HEK293T (cell line): ENCODE results near the gene CCSER1.

ENCODE experiments used
- CTCF ChIA-PET: fragments of 350-600 bp; formaldehyde crosslinking; extraction: SDS; loops from one replicate; lab custom pipeline; 2021; ENCODE audit warnings: antibody characterized with exemption, inconsistent platforms; lab: Yijun Ruan, JAX
- POLR2A ChIA-PET: fragments of 350-600 bp; formaldehyde crosslinking; extraction: SDS; loops from one replicate; lab custom pipeline; 2020; ENCODE audit warnings: antibody characterized with exemption, inconsistent platforms; lab: Yijun Ruan, JAX
- DNase-seq: peaks from one replicate; pipeline ENCODE4 v3.0.0; 2012; ENCODE audit warnings: mixed read lengths; ENCODE audit errors: extremely low spot score
- ARNT ChIP-seq: fragments of 450-650 bp; IDR thresholded peaks from 2 replicates; pipeline ENCODE4 v1.6.1; 2017; ENCODE audit warnings: mild to moderate bottlenecking
- BHLHE40 ChIP-seq: fragments of 450-650 bp; IDR thresholded peaks from 2 replicates; pipeline ENCODE4 v1.6.1; 2016; ENCODE audit warnings: mild to moderate bottlenecking, moderate library complexity, borderline replicate concordance
- CTBP1 ChIP-seq: fragments of 450-650 bp; IDR thresholded peaks from 2 replicates; pipeline ENCODE4 v1.6.1; 2016; ENCODE audit warnings: borderline replicate concordance
- ELF4 ChIP-seq: fragments of 450-650 bp; IDR thresholded peaks from 2 replicates; pipeline ENCODE4 v1.6.1; 2017; ENCODE audit warnings: antibody characterized with exemption
- FOXA1 ChIP-seq: fragments of 450-650 bp; IDR thresholded peaks from 2 replicates; pipeline ENCODE4 v1.6.1; 2016; ENCODE audit warnings: mild to moderate bottlenecking
- FOXK2 ChIP-seq: fragments of 450-650 bp; IDR thresholded peaks from 2 replicates; pipeline ENCODE4 v1.6.1; 2016; ENCODE audit warnings: mild to moderate bottlenecking
- FOXM1 ChIP-seq: fragments of 450-650 bp; IDR thresholded peaks from 2 replicates; pipeline ENCODE4 v1.6.1; 2017; ENCODE audit warnings: mild to moderate bottlenecking, borderline replicate concordance
- HDGF ChIP-seq: fragments of 450-650 bp; IDR thresholded peaks from 2 replicates; pipeline ENCODE4 v1.6.1; 2017; ENCODE audit warnings: antibody characterized with exemption, borderline replicate concordance
- L3MBTL2 ChIP-seq: fragments of 450-650 bp; conservative IDR thresholded peaks from 2 replicates; pipeline ENCODE4 v1.6.1; 2016; ENCODE audit warnings: mild to moderate bottlenecking
- LEF1 ChIP-seq: fragments of 450-650 bp; IDR thresholded peaks from 2 replicates; pipeline ENCODE4 v1.6.1; 2017; ENCODE audit warnings: mild to moderate bottlenecking, borderline replicate concordance
- NFRKB ChIP-seq: fragments of 450-650 bp; IDR thresholded peaks from 2 replicates; pipeline ENCODE4 v1.6.1; 2016; ENCODE audit warnings: mild to moderate bottlenecking, moderate library complexity
- PKNOX1 ChIP-seq: fragments of 450-650 bp; IDR thresholded peaks from 2 replicates; pipeline ENCODE4 v1.6.1; 2016
- SP1 ChIP-seq: fragments of 450-650 bp; IDR thresholded peaks from 2 replicates; pipeline ENCODE4 v1.6.1; 2017
- SUZ12 ChIP-seq: fragments of 450-650 bp; IDR thresholded peaks from 2 replicates; pipeline ENCODE4 v1.6.1; 2016; ENCODE audit warnings: mild to moderate bottlenecking
- TARDBP ChIP-seq: fragments of 450-650 bp; IDR thresholded peaks from 2 replicates; pipeline ENCODE4 v1.6.1; 2016
- ZNF384 ChIP-seq: fragments of 450-650 bp; IDR thresholded peaks from 2 replicates; pipeline ENCODE4 v1.6.1; 2016

Gene CCSER1

GRCh38 chr4:91116861-91117260 lies 989.7 kb downstream of the CCSER1 start:
- CTCF ChIA-PET = interaction anchor here (1.0 kb wide), 1 partner anchor 10 kb away, joined by 3 read pairs; no protein-coding TSS in a partner anchor
- POLR2A ChIA-PET = no interaction called here
- TF ChIP-seq FOXA1 (no peak), LEF1 (no peak), ARNT (no peak)
- DNase-seq = no peak

- TF ChIP-seq LEF1 (no peak), BHLHE40 (no peak), PKNOX1 (no peak), SUZ12 (no peak), ELF4 (no peak), SP1 (no peak), FOXM1 (no peak), ARNT (no peak), CTBP1 (no peak), FOXK2 (no peak), ZNF384 (no peak), TARDBP (no peak), NFRKB (no peak), L3MBTL2 (no peak), HDGF (no peak), FOXA1 (no peak)
- DNase-seq = no peak
- ChIA-PET POLR2A (no interaction called here), CTCF (no interaction called here)
These were observed 991.4 kb downstream of the CCSER1 start for GRCh38 chr4:91118597-91118996.

GRCh38 chr4:91123742-91124141 lies 996.5 kb downstream of the CCSER1 start:
- DNase-seq = no peak
- CTCF ChIA-PET = no interaction called here
- POLR2A ChIA-PET = no interaction called here
- TF ChIP-seq ELF4 (no peak), PKNOX1 (no peak), FOXA1 (no peak), SUZ12 (no peak), NFRKB (no peak), ZNF384 (no peak), TARDBP (no peak)

GRCh38 chr4:91127192-91127591 lies 1000.0 kb downstream of the CCSER1 start:
- ChIA-PET CTCF (interaction anchor here (1.2 kb wide), 1 partner anchor 10 kb away, joined by 3 read pairs; no protein-coding TSS in a partner anchor), POLR2A (no interaction called here)
- TF ChIP-seq PKNOX1 = no peak
- no peak for TF ChIP-seq NFRKB
- TF ChIP-seq ELF4 = no peak
- TF ChIP-seq L3MBTL2 = no peak
- no peak for TF ChIP-seq CTBP1
- TF ChIP-seq HDGF = no peak
- no peak for TF ChIP-seq LEF1
- TF ChIP-seq SUZ12 = no peak
- no peak for TF ChIP-seq ZNF384
- TF ChIP-seq ARNT = no peak
- no peak for TF ChIP-seq FOXK2
- no peak for TF ChIP-seq SP1
- TF ChIP-seq BHLHE40 = no peak
- TF ChIP-seq FOXA1 = no peak
- TF ChIP-seq TARDBP = no peak
- no peak for TF ChIP-seq FOXM1
- no peak for DNase-seq

- POLR2A ChIA-PET = no interaction called here
- CTCF ChIA-PET = no interaction called here
- no peak for DNase-seq
- TF ChIP-seq CTBP1 (no peak), FOXK2 (no peak), PKNOX1 (no peak), FOXM1 (no peak), HDGF (no peak), LEF1 (no peak), ELF4 (no peak), NFRKB (no peak), L3MBTL2 (no peak), FOXA1 (no peak), SUZ12 (no peak), TARDBP (no peak), ZNF384 (no peak), ARNT (no peak), SP1 (no peak)
These were observed 1000.6 kb downstream of the CCSER1 start for GRCh38 chr4:91127831-91128230.

- CTCF ChIA-PET = no interaction called here
- POLR2A ChIA-PET = no interaction called here
- DNase-seq = no peak
- TF ChIP-seq BHLHE40 (no peak), FOXM1 (no peak), SUZ12 (no peak), ARNT (no peak), NFRKB (no peak), PKNOX1 (no peak), FOXK2 (no peak), CTBP1 (no peak), ELF4 (no peak), FOXA1 (no peak), SP1 (no peak), LEF1 (no peak), HDGF (no peak), L3MBTL2 (no peak), ZNF384 (no peak)
These were observed 1001.3 kb downstream of the CCSER1 start for GRCh38 chr4:91128519-91128918.
